ENCODE results near the gene EBLN1.

Gene EBLN1

DNA sequence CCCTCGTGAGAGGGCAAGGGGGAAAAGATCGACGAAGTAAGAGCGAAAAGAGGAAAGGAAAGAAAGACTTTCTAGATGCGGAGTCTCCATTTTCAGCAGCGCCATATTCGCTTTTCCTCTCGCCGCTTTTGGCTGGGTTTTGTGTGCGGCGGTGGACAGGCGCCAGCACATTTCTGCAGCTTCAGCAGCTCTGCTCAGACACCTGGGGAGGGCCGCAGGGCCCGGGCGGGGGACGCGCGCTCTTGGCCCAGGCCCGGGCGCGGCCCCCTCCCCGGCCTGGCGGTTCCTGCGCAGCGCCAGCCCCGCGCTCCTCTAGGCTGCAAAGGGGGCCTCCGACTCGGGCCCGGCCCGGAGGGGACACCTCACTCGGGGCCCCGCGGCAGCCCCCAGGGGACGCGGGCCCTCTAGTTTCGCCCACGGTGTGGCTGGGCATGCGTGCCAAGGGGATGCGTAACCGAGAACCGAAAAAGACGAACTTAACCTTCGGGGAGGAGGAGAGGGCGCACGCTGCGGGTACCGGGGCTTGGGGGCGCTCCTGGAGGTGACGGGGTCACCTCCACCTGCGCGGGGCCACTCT, 34.5 kb upstream of the EBLN1 start:
- no peak for TF ChIP-seq CTCF (IDR thresholded peaks at IDR 0.05; ENCODE audit: low read depth, low read length)

DNA sequence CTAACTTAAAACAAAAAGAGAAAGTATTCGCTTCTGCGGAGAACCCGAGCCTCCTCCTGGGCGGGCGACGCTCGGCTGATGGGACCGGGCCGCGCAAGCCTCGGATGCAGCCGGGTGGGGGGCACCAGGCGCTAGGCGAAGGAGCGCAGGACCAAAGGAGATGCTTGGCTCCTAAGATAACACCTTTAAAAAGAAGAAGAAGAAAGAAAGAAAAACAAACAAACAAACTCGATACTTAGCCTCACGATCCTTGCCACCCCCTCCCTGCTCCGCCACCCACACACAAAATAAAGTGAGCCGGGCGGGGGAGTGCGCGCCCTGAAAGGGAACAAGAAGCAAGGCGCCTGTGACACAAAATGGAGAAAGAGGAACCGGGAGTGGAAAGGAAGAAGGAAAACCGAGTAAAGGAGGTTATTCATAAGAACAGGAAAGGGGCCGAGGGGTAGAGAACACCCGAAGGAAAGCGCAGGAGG, 34.0 kb upstream of the EBLN1 start:
- no peak for TF ChIP-seq CTCF (IDR thresholded peaks at IDR 0.05; ENCODE audit: low read depth, low read length)
- peak overlapping the region; percentile 50 for H3K4me3 ChIP-seq (ENCODE audit: low read depth, low read length)

More for the DNA sequence above, 34.5 kb upstream of the EBLN1 start:
- H3K4me3 ChIP-seq (ENCODE audit: low read depth, low read length): peak overlapping the region; percentile 50

DNA sequence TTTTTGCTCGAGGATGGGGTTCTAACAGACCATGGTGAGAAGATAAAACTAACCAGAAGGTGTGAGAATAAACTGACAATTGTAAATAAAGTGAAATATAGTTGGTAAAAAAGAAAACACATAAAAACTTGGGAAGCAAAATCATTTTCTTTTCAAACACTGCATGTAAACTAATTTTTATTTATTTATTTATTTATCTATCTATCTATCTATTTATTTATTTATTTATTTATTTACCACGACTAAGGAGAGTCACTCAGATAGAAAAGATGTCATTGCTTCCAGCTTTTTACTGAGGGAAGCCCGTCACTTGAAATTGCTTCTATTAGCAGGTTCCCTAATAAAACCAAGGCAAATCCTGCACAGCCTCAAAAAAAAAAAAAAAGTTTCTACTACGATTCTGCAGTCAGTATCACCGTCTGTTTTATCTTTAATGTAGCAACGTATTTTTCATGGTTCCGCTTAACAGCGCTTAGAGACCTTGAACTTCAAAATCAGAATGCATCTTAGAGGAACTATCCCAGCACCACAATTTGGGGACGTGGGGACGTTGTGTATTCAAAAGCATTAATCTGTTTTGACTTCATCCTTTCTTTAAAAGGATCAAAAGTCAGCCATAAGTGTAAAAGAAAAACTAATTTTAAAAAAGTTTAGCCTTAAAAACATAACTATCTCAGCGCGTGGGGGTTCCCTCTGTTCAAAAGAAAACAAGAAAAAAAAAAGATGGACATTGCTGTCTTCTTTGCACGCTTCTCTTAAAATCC, 33.3 kb upstream of the EBLN1 start:
- no peak for TF ChIP-seq CTCF (IDR thresholded peaks at IDR 0.05; ENCODE audit: low read depth, low read length)

DNA sequence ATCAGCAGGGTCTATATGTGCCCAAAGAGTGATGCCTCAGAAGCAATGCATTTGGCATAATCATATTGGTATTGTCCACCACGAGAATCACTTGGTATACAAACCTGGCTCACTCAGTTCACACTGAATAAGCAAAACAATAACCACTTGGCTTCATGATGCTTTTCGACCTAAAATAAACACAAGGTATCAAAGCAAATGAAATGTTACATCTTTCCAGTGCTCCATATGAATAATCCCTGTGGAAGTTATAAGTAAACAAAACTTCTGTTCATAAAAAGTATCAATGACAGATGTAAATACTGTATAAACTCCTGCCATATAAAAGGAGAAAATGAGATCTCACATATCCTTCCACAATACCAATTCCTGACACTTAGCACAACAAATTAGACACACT, 29.8 kb upstream of the EBLN1 start:
- H3K4me3 ChIP-seq (ENCODE audit: low read depth, low read length): no peak overlapping the region
- no peak for TF ChIP-seq CTCF (IDR thresholded peaks at IDR 0.05; ENCODE audit: low read depth, low read length)

More for the DNA sequence above, 33.3 kb upstream of the EBLN1 start:
- H3K4me3 ChIP-seq (ENCODE audit: low read depth, low read length): peak overlapping the region; percentile 50

GRCh38 chr10:22246680-22247391, 29.0 kb upstream of the EBLN1 start:
- no peak for TF ChIP-seq CTCF (IDR thresholded peaks at IDR 0.05; ENCODE audit: low read depth, low read length)
- no peak overlapping the region for H3K4me3 ChIP-seq (ENCODE audit: low read depth, low read length)

DNA sequence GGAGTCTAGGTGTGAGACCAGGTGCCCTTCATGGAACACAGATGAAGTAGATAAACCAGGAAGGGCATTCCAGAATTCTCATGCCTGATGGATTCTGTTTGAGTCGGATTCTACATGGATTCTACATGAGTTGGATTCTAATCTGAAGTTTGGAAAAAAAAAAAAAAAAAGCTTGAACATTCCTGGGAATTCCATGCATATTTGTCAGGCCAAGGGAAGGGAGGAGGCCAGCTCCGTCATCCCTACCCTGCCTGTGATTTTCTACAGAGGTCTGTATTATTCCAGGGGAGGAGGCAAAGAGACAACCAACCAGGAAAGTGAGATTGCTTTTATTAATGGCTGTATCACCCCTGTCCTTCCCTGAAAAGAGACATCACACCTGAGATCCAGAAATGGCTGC, 27.8 kb upstream of the EBLN1 start:
- no peak overlapping the region for H3K4me3 ChIP-seq (ENCODE audit: low read depth, low read length)
- no peak for TF ChIP-seq CTCF (IDR thresholded peaks at IDR 0.05; ENCODE audit: low read depth, low read length)

GRCh38 chr10:22244855-22245254, 27.0 kb upstream of the EBLN1 start:
- TF ChIP-seq CTCF (IDR thresholded peaks at IDR 0.05; ENCODE audit: low read depth, low read length): no peak
- no peak overlapping the region for H3K4me3 ChIP-seq (ENCODE audit: low read depth, low read length)
